Prostate gland (tissue), 2 donors: Measurements from ENCODE around the gene DOK3. TPM values are rescaled to one million over a fixed set of nuclear protein-coding genes. Genes with fewer than 3 reads are reported as not detected.

Experiments
- DNase-seq: peaks from one replicate; pipeline ENCODE4 v3.0.0-alpha.2; 2019; ENCODE audit warnings: low spot score
- H3K27ac ChIP-seq, 2 donors: fragments of 200-600 bp; sonication (generic); 2 replicates each; pipeline ENCODE4 v1.5.1; 2017 to 2019
- H3K27me3 ChIP-seq: fragments of 200-600 bp; sonication (generic); replicated peaks from 2 replicates; pipeline ENCODE4 v1.5.1; 2019; ENCODE audit not compliant: insufficient read depth
- H3K36me3 ChIP-seq, 2 donors: fragments of 200-600 bp; sonication (generic); 1 replicate in 1 of 2; 2 replicates in 1 of 2; pipeline versions ENCODE4 v1.5.1 to v1.8.1; 2017 to 2019
- H3K4me1 ChIP-seq: fragments of 200-600 bp; sonication (generic); replicated peaks from 2 replicates; pipeline ENCODE4 v1.5.1; 2019
- H3K4me3 ChIP-seq, 2 donors: fragments of 200-600 bp; sonication (generic); 2 replicates each; pipeline ENCODE4 v1.5.1; 2017 to 2019
- H3K9me3 ChIP-seq: fragments of 200-600 bp; sonication (generic); 2 replicates; pipeline ENCODE4 v1.5.1; 2017
- CTCF ChIP-seq, 4 experiments: fragments of 200-600 bp in 2 of 4; fragments of 450-650 bp in 2 of 4; sonication (generic) in 2 of 4; IDR thresholded peaks; 1 replicate in 3 of 4; 2 replicates in 1 of 4; pipeline ENCODE4 v1.5.1; 2016 to 2019; ENCODE audit warnings: antibody characterized with exemption in 4 of 4, mild to moderate bottlenecking in 2 of 4, moderate library complexity in 2 of 4
- POLR2A ChIP-seq: fragments of 450-650 bp; IDR thresholded peaks from one replicate; pipeline ENCODE4 v1.6.1; 2016; ENCODE audit warnings: antibody characterized with exemption, mild to moderate bottlenecking
- POLR2AphosphoS5 ChIP-seq: sonication (generic); formaldehyde crosslinking; IDR thresholded peaks from one replicate; pipeline ENCODE4 v1.6.1; 2017; ENCODE audit warnings: antibody characterized with exemption
- WGBS: methylation state at CpG from one replicate; pipeline ENCODE4 v1.1.5; 2018; 5-methylcytosine and 5-hydroxymethylcytosine counted together
- intact Hi-C: fragments of 100-400 bp; cut with DNase I; formaldehyde crosslinking; loops from one replicate; pipeline ENCODE4 v1.14.2; 2022
- total RNA-seq, 2 donors: library from RNA; depleted of rRNA; stranded (reverse); fragments of >200 nt; gene quantifications; one replicate each; pipeline ENCODE4 v1.1.0, GENCODE V29; 2016

Gene DOK3
- total RNA-seq, 2 donors from 2014 or later, result 5.0 to 10.4 TPM

GRCh38 chr5:177470759-177471536, 38.7 kb downstream of the DOK3 start:
- TF ChIP-seq POLR2AphosphoS5, result no peak
- no peak for TF ChIP-seq POLR2A
- no peak for TF ChIP-seq CTCF (IDR thresholded peaks at IDR 0.05)
- Histone ChIP-seq H3K27ac (no peak overlapping the region), H3K4me1 (peaks cover 10% of the 10 kb centered on the region), H3K4me3 (no peak overlapping the region), H3K27me3 (no peaks in the 10 kb centered on the region), H3K36me3 (no peaks in the 10 kb centered on the region), H3K9me3 (no peaks in the 10 kb centered on the region)
- intact Hi-C loops, result no loop called here
- no peak for DNase-seq
- WGBS, result 70% methylated on average over 10 of the region's 10 CpGs

GRCh38 chr5:177469750-177470525, 39.7 kb downstream of the DOK3 start:
- intact Hi-C loops, result no loop called here
- 64% methylated on average over 8 of the region's 8 CpGs for WGBS
- no peak overlapping the region for H3K27ac ChIP-seq

GRCh38 chr5:177468685-177469628, 40.7 kb downstream of the DOK3 start:
- H3K4me1 ChIP-seq, result peaks cover 10% of the 10 kb centered on the region
- no peak for DNase-seq
- intact Hi-C loops, result no loop called here
- H3K27me3 ChIP-seq, result no peaks in the 10 kb centered on the region
- 55% methylated on average over 24 of the region's 25 CpGs for WGBS
- no peaks in the 10 kb centered on the region for H3K36me3 ChIP-seq
- no peak overlapping the region for H3K4me3 ChIP-seq
- H3K27ac ChIP-seq, result no peak overlapping the region
- no peaks in the 10 kb centered on the region for H3K9me3 ChIP-seq
- TF ChIP-seq CTCF (IDR thresholded peaks at IDR 0.05) (no peak), POLR2AphosphoS5 (no peak), POLR2A (no peak)

More at GRCh38 chr5:177469750-177470525, 39.7 kb downstream of the DOK3 start:
- Histone ChIP-seq H3K4me3 (no peak overlapping the region), H3K4me1 (peaks cover 10% of the 10 kb centered on the region), H3K36me3 (no peaks in the 10 kb centered on the region), H3K27me3 (no peaks in the 10 kb centered on the region), H3K9me3 (no peaks in the 10 kb centered on the region)
- DNase-seq, result no peak
- TF ChIP-seq POLR2AphosphoS5 (no peak), POLR2A (no peak), CTCF (IDR thresholded peaks at IDR 0.05) (no peak)

GRCh38 chr5:177468329-177468684, 41.3 kb downstream of the DOK3 start:
- TF ChIP-seq POLR2AphosphoS5, result no peak
- TF ChIP-seq POLR2A, result no peak
- TF ChIP-seq CTCF (IDR thresholded peaks at IDR 0.05), result no peak
- DNase-seq, result no peak
- H3K4me1 ChIP-seq, result peaks cover 10% of the 10 kb centered on the region
- H3K36me3 ChIP-seq, result no peaks in the 10 kb centered on the region
- H3K4me3 ChIP-seq, result no peak overlapping the region
- no peak overlapping the region for H3K27ac ChIP-seq
- H3K27me3 ChIP-seq, result no peaks in the 10 kb centered on the region
- H3K9me3 ChIP-seq, result no peaks in the 10 kb centered on the region
- WGBS, result 89% methylated on average over 2 of the region's 2 CpGs
- intact Hi-C loops, result no loop called here
